OCI-LY7 (cell line): ENCODE measurements around the gene SPIRE2. TPM values are rescaled to one million over a fixed set of nuclear protein-coding genes. Genes with fewer than 3 reads are reported as not detected.

Source experiments
- BruUV-seq: library from RNA; stranded (reverse); fragments of 400-500 nt; replicated peaks from 2 replicates; lab custom pipeline; 2021; lab: Mats Ljungman, UMichigan
- CTCF ChIA-PET: fragments of 300-600 bp; sonication (Branson Sonifier 250); formaldehyde crosslinking; loops from one replicate; lab custom pipeline; 2022; ENCODE audit warnings: antibody characterized with exemption; ENCODE audit not compliant: unreplicated experiment; lab: Charles Lee
- POLR2A ChIA-PET: fragments of 300-600 bp; sonication (Branson Sonifier 250); formaldehyde crosslinking; loops from one replicate; lab custom pipeline; 2022; ENCODE audit warnings: antibody characterized with exemption; lab: Charles Lee
- DNase-seq: peaks from one replicate; pipeline ENCODE4 v3.0.0-alpha.2; 2015; ENCODE audit warnings: low spot score
- H2AFZ ChIP-seq: fragments of 200-600 bp; sonication (generic), shearing (Covaris generic); 2 replicates; pipeline ENCODE4 v1.6.1; 2014; ENCODE audit warnings: mild to moderate bottlenecking, antibody characterized with exemption, low read length, moderate library complexity
- H3K27ac ChIP-seq: fragments of 200-600 bp; sonication (generic); 2 replicates; pipeline ENCODE4 v1.5.1; 2014; ENCODE audit warnings: mixed run types, low read depth, mild to moderate bottlenecking, moderate library complexity, low read length, inconsistent platforms; ENCODE audit not compliant: poor library complexity, severe bottlenecking
- H3K36me3 ChIP-seq: fragments of 200-600 bp; sonication (generic); 2 replicates; pipeline ENCODE4 v1.6.1; 2014; ENCODE audit warnings: mild to moderate bottlenecking, antibody characterized with exemption, low read length, moderate library complexity, mixed read lengths; ENCODE audit not compliant: insufficient read depth
- H3K4me1 ChIP-seq: fragments of 200-600 bp; sonication (generic); 2 replicates; pipeline ENCODE4 v1.5.1; 2014; ENCODE audit warnings: mild to moderate bottlenecking, low read length; ENCODE audit not compliant: insufficient read depth, poor library complexity, severe bottlenecking
- H3K4me2 ChIP-seq: fragments of 200-600 bp; sonication (generic); 2 replicates; pipeline ENCODE4 v1.6.1; 2014; ENCODE audit warnings: mild to moderate bottlenecking, low read length
- H3K4me3 ChIP-seq: fragments of 200-600 bp; sonication (generic); 2 replicates; pipeline ENCODE4 v1.5.1; 2014; ENCODE audit warnings: mild to moderate bottlenecking, low read depth, low read length; ENCODE audit not compliant: poor library complexity, severe bottlenecking
- H3K79me2 ChIP-seq: fragments of 200-600 bp; sonication (generic); 2 replicates; pipeline ENCODE4 v1.6.1; 2016; ENCODE audit warnings: low read depth, mild to moderate bottlenecking, low read length, moderate library complexity, mixed read lengths; ENCODE audit not compliant: insufficient read depth
- H3K9me2 ChIP-seq: fragments of 200-600 bp; sonication (generic); 2 replicates; pipeline ENCODE4 v1.6.1; 2016; ENCODE audit warnings: mild to moderate bottlenecking, low read length, mixed read lengths; ENCODE audit not compliant: insufficient read depth
- H3K9me3 ChIP-seq: fragments of 200-600 bp; sonication (generic); 2 replicates; pipeline ENCODE4 v1.6.1; 2014; ENCODE audit warnings: mild to moderate bottlenecking, mixed run types, low read length, mixed read lengths
- H4K20me1 ChIP-seq: fragments of 200-600 bp; sonication (generic); 2 replicates; pipeline ENCODE4 v1.6.1; 2014; ENCODE audit warnings: mild to moderate bottlenecking, antibody characterized with exemption, low read length, moderate library complexity, mixed read lengths; ENCODE audit not compliant: insufficient read depth
- EZH2phosphoT487 ChIP-seq: fragments of 200-600 bp; sonication (generic); IDR thresholded peaks from 2 replicates; pipeline ENCODE4 v1.6.1; 2018; ENCODE audit warnings: low read depth, borderline replicate concordance, mild to moderate bottlenecking, mixed run types, antibody characterized with exemption, low read length, moderate library complexity, mixed read lengths
- intact Hi-C: fragments of 100-400 bp; cut with micrococcal nuclease; formaldehyde crosslinking; loops from one replicate; pipeline ENCODE4 v1.10.0; 2022; ENCODE audit not compliant: unreplicated experiment
- total RNA-seq, 2 experiments: library from RNA; depleted of rRNA in 1 of 2; stranded (reverse); fragments of >200 nt in 1 of 2; shearing (Covaris generic) in 1 of 2; gene quantifications; 2 replicates each; pipeline ENCODE4 v1.2.3, GENCODE V29; 2014 to 2022
- TF ChIP-seq, protein P1 (sequence below): fragments of 200-600 bp; sonication (generic); conservative IDR thresholded peaks from 2 replicates; pipeline ENCODE4 v1.5.1; 2014; ENCODE audit warnings: mild to moderate bottlenecking, antibody characterized with exemption, low read length, moderate library complexity, mixed read lengths

Gene SPIRE2
- total RNA-seq, 2 experiments from 2014 or later: 7.1 to 48.5 TPM

DNA sequence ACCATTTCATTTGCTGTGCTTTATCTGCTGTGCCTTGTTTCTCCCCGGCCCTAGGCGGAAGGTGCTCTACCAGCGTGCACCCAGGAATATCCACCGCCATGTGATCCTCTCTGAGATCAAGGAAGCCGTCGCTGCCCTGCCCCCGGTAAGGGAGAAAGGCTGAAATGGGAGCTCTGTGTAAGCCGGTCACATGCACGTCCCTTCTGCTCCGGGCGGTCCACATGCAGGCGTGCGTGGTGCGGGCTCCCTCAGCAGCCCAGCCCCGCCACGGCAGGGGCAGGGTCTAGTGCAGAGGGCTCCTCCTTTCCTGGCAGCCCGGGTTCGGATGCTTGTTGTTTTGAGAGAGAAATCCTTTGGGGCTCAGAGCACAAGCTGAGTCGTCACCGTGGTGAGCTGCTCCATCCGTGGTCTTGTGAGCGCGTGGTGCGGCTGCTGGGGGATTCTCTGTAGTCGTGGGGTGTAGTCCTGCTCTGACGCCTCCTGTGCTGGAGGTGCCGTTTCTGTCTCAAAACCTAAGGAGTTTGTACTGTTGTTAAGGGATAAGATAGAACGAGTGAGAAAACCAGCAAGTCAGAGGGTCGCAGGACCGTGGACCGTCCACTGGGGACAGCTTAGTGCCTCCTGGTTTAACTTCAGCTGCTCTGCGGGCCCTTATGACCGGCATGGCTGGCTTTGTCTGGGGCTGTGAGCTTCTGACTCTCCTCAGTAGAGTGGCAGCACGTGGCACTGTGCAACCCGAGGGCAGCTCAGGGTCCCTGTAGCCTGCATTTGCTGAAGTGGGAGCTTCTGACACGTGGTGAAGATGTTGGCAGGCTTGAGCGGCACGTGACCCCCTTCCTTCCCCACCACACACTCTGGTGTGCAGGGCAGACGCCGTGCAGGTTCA, 78.1 kb downstream of the SPIRE2 start:
- Histone ChIP-seq H3K4me2 (no peak overlapping the region), H2AFZ (no peak overlapping the region), H3K79me2 (no peaks in the 10 kb centered on the region), H3K9me3 (no peaks in the 10 kb centered on the region), H3K4me3 (no peak overlapping the region), H3K9me2 (no peaks in the 10 kb centered on the region), H3K36me3 (peaks cover 80% of the 10 kb centered on the region), H3K27ac (no peak overlapping the region), H4K20me1 (no peaks in the 10 kb centered on the region), H3K4me1 (no peaks in the 10 kb centered on the region)
- BruUV-seq: no TSS peak
- ChIA-PET POLR2A (interaction anchor here (0.6 kb wide), 1 partner anchor 207 kb away, joined by 3 read pairs; no protein-coding TSS in a partner anchor), CTCF (interaction anchor here (0.6 kb wide), 1 partner anchor 12 kb away, joined by 3 read pairs; the partner anchor contains the start of gene MC1R)
- DNase-seq: no peak
- TF ChIP-seq, protein P1, sequence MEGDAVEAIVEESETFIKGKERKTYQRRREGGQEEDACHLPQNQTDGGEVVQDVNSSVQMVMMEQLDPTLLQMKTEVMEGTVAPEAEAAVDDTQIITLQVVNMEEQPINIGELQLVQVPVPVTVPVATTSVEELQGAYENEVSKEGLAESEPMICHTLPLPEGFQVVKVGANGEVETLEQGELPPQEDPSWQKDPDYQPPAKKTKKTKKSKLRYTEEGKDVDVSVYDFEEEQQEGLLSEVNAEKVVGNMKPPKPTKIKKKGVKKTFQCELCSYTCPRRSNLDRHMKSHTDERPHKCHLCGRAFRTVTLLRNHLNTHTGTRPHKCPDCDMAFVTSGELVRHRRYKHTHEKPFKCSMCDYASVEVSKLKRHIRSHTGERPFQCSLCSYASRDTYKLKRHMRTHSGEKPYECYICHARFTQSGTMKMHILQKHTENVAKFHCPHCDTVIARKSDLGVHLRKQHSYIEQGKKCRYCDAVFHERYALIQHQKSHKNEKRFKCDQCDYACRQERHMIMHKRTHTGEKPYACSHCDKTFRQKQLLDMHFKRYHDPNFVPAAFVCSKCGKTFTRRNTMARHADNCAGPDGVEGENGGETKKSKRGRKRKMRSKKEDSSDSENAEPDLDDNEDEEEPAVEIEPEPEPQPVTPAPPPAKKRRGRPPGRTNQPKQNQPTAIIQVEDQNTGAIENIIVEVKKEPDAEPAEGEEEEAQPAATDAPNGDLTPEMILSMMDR: no peak
- TF ChIP-seq EZH2phosphoT487: no peak
- intact Hi-C loops: no loop called here

DNA sequence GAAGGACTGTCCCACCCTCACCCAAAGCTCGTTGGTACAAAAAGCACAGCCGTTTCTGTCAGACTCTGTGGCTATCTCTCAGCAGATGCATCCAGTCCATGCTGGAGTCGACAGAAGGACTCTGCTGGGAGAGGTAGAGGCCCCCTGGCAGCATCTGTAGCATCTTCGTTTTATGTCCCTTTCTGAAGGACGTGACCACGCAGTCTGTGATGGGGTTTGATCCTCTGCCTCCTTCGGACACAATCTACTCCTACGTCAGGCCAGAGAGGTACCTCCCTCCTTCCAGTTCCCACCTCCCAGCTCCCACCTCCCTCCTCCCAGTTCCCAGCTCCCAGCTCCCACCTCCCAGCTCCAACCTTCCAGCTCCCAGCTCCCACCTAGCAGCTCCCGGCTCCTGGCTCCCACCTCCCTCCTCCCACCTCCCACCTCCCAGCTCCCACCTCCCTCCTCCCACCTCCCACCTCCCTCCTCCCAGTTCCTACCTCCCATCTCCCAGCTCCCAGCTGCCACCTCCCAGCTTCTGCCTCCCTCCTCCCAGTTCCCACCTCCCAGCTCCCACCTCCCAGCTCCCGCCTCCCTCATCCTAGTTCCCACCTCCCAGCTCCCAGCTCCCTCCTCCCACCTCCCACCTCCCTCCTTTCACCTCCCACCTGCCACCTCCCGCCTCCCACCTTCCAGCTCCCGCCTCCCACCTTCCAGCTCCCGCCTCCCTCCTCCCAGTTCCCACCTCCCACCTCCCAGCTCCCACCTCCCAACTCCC, 79.0 kb downstream of the SPIRE2 start:
- Histone ChIP-seq H3K4me2 (no peak overlapping the region), H2AFZ (no peak overlapping the region), H3K4me3 (no peak overlapping the region), H3K9me3 (no peaks in the 10 kb centered on the region), H3K4me1 (no peaks in the 10 kb centered on the region), H3K36me3 (peaks cover 88% of the 10 kb centered on the region), H3K27ac (no peak overlapping the region), H3K9me2 (no peaks in the 10 kb centered on the region), H4K20me1 (no peaks in the 10 kb centered on the region), H3K79me2 (no peaks in the 10 kb centered on the region)
- ChIA-PET CTCF (interaction anchor here (0.6 to 0.7 kb wide), 2 partner anchors 12 to 48 kb away, joined by 3 to 6 read pairs; partner anchors contain the start of gene MC1R), POLR2A (interaction anchor here (0.6 to 0.7 kb wide), 2 partner anchors 26 to 208 kb away, joined by 3 read pairs; no protein-coding TSS in a partner anchor)
- no TSS peak for BruUV-seq
- TF ChIP-seq, protein P1: no peak
- no peak for TF ChIP-seq EZH2phosphoT487
- intact Hi-C loops: no loop called here
- DNase-seq: no peak
